ENCODE measurements around the gene NDC80. TPM values are rescaled to one million over a fixed set of nuclear protein-coding genes. Genes with fewer than 3 reads are reported as not detected.

Gene NDC80
- total RNA-seq, 1 experiment from 2014 or later, result 43.0 TPM

- no peak for TF ChIP-seq CDX4 (CRISPR knock-in tag; IDR thresholded peaks at IDR 0.05; ENCODE audit: borderline replicate concordance)
Measured at GRCh38 chr18:2612996-2613395, 41.6 kb downstream of the NDC80 start (continued).

DNA sequence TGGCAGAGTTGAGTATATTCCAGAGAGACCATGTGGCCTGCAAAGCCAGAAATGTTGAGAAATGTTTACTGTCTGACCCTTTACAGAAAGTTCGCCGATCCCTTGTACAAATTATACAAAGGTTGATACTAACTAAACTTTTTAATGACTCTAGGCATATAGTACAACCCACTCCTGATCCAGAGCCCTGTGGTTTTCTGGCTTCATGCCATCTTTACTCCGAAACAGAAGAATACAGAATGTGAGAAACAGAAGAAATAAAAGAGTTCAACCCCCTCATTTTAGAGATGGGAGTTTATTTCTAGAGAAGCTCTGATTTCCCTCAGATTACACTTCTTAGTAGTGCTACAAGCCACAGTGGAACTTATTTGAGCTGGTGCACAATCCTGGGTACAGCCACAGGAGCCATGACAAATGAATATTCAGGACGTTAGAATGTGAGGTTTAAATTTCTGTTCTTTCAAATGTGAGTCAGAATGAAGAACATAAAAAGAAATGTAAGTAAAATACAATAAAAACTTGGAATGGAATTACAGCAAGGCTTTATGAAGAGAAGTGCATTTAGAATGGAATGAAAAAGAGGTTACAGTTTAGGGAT, 46.1 kb downstream of the NDC80 start:
- peak overlapping the region; percentile 66 for H3K27ac Mint-ChIP-seq
- ChIA-PET CTCF (no interaction called here), POLR2A (no interaction called here)
- H3K4me1 Mint-ChIP-seq, result no peaks in the 10 kb centered on the region
- ATAC-seq, result no peak
- peaks cover 26% of the 10 kb centered on the region for H3K36me3 Mint-ChIP-seq
- no peaks in the 10 kb centered on the region for H3K9me3 Mint-ChIP-seq
- no peaks in the 10 kb centered on the region for H3K27me3 Mint-ChIP-seq (ENCODE audit: low read depth)
- no peak overlapping the region for H3K4me3 Mint-ChIP-seq
- no peak for DNase-seq (ENCODE audit: low spot score)
- no peak for TF ChIP-seq E2F4 (CRISPR knock-in tag; IDR thresholded peaks at IDR 0.05; ENCODE audit: borderline replicate concordance, low read depth)
- TF ChIP-seq KAT7 (CRISPR knock-in tag; IDR thresholded peaks at IDR 0.05; ENCODE audit: borderline replicate concordance), result no peak

- H3K9me3 Mint-ChIP-seq, result no peaks in the 10 kb centered on the region
- POLR2A ChIA-PET, result no interaction called here
- H3K4me1 Mint-ChIP-seq, result no peaks in the 10 kb centered on the region
- CTCF ChIA-PET, result no interaction called here
- H3K27me3 Mint-ChIP-seq (ENCODE audit: low read depth), result no peaks in the 10 kb centered on the region
- TF ChIP-seq NFE2L1 (CRISPR knock-in tag; IDR thresholded peaks at IDR 0.05) (no peak), RELA (CRISPR knock-in tag; IDR thresholded peaks at IDR 0.05; ENCODE audit: borderline replicate concordance) (no peak), PREB (CRISPR knock-in tag; IDR thresholded peaks at IDR 0.05; ENCODE audit: borderline replicate concordance) (no peak), NR2C2 (CRISPR knock-in tag; IDR thresholded peaks at IDR 0.05) (no peak), ZNF423 (CRISPR knock-in tag; IDR thresholded peaks at IDR 0.05) (no peak), FOXJ3 (CRISPR knock-in tag; IDR thresholded peaks at IDR 0.05; ENCODE audit: borderline replicate concordance) (no peak), PRRX2 (CRISPR knock-in tag; IDR thresholded peaks at IDR 0.05) (no peak), E2F4 (CRISPR knock-in tag; IDR thresholded peaks at IDR 0.05; ENCODE audit: borderline replicate concordance, low read depth) (no peak)
- TF ChIP-seq, protein P1, sequence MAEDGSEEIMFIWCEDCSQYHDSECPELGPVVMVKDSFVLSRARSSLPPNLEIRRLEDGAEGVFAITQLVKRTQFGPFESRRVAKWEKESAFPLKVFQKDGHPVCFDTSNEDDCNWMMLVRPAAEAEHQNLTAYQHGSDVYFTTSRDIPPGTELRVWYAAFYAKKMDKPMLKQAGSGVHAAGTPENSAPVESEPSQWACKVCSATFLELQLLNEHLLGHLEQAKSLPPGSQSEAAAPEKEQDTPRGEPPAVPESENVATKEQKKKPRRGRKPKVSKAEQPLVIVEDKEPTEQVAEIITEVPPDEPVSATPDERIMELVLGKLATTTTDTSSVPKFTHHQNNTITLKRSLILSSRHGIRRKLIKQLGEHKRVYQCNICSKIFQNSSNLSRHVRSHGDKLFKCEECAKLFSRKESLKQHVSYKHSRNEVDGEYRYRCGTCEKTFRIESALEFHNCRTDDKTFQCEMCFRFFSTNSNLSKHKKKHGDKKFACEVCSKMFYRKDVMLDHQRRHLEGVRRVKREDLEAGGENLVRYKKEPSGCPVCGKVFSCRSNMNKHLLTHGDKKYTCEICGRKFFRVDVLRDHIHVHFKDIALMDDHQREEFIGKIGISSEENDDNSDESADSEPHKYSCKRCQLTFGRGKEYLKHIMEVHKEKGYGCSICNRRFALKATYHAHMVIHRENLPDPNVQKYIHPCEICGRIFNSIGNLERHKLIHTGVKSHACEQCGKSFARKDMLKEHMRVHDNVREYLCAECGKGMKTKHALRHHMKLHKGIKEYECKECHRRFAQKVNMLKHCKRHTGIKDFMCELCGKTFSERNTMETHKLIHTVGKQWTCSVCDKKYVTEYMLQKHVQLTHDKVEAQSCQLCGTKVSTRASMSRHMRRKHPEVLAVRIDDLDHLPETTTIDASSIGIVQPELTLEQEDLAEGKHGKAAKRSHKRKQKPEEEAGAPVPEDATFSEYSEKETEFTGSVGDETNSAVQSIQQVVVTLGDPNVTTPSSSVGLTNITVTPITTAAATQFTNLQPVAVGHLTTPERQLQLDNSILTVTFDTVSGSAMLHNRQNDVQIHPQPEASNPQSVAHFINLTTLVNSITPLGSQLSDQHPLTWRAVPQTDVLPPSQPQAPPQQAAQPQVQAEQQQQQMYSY (CRISPR knock-in tag; IDR thresholded peaks at IDR 0.05), result no peak
- TF ChIP-seq, protein P2, sequence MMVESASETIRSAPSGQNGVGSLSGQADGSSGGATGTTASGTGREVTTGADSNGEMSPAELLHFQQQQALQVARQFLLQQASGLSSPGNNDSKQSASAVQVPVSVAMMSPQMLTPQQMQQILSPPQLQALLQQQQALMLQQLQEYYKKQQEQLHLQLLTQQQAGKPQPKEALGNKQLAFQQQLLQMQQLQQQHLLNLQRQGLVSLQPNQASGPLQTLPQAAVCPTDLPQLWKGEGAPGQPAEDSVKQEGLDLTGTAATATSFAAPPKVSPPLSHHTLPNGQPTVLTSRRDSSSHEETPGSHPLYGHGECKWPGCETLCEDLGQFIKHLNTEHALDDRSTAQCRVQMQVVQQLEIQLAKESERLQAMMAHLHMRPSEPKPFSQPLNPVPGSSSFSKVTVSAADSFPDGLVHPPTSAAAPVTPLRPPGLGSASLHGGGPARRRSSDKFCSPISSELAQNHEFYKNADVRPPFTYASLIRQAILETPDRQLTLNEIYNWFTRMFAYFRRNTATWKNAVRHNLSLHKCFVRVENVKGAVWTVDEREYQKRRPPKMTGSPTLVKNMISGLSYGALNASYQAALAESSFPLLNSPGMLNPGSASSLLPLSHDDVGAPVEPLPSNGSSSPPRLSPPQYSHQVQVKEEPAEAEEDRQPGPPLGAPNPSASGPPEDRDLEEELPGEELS (CRISPR knock-in tag; IDR thresholded peaks at IDR 0.05), result no peak
- TF ChIP-seq, protein P3, sequence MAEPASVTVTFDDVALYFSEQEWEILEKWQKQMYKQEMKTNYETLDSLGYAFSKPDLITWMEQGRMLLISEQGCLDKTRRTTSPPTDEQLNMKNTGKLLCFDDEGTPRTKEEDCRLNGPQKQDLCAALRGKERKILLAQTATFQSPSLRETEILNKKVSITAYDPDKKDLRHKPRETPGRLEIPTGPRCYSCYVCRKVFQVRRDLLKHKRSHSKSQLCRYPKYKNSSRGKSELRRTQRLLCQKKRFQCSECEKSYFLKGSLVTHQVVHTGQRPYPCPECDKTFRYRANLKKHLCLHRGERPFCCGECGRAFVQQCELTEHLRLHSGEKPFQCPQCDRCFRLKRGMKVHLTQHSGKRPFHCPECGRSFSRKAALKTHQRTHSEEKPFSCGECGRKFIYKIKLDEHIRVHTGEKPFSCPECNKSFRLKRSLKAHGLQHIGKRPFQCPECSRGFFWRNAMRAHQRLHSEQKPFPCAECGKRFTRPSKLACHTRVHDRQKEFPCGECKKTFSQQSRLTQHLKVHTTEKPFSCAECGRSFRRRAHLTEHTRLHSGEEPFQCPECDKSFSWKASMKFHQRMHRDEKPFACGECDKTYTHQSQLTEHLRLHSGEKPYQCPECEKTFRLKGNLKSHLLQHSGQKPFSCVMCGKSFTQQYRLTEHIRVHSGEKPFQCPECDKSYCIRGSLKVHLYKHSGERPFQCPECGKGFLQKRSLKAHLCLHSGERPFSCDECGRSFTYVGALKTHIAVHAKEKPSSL (CRISPR knock-in tag; conservative IDR thresholded peaks at IDR 0.05), result no peak
- no peak overlapping the region for H3K4me3 Mint-ChIP-seq
- peak overlapping the region; percentile 16; the same call in 1 of the 2 replicates for H3K27ac Mint-ChIP-seq
- ATAC-seq (no peak), DNase-seq (ENCODE audit: low spot score) (no peak)
- H3K36me3 Mint-ChIP-seq, result peaks cover 22% of the 10 kb centered on the region
Measured at GRCh38 chr18:2618009-2618408, 46.7 kb downstream of the NDC80 start.

All from WTC11 (cell line).